ENCODE measurements around the gene EVC2. TPM values are rescaled to one million over a fixed set of nuclear protein-coding genes. Genes with fewer than 3 reads are reported as not detected.

The EVC2 gene
- total RNA-seq, 1 experiment from 2014 or later = not detected

DNA sequence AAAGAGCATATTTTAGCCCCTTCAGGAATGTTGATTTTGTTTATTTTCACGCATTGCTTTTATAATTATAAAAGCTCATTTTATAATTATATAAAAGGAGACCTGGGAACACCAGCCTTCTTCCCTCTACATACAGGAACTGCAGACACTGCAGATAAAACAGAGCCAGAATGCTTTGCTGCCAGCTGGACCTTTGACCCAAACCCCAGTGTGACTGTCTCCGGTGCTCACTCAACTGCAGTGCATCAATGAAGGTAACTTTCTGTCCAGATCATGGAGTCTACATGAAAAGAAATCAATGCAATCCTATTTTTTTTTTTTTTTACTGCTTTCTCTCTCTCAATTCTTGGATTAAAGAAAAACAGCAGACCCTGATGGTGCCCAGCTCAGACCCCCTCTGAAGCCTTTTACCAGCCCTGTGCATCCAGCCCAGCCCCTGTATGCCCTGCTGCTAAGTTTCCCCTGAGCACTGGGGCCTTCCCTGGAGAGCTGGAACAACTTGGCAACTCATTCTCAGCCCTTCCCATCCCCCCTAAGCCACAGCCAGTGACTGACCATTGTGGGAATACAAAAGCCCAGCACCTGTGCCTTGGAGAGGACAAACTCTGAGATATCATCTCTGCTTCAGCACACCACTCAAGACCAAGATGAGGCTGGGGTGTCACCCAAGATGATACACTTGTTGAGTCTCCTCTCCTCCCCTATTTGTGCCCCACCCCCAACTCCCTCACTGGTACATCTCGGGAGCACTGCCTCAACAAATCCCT lies 182.1 kb downstream of the EVC2 start:
- POLR2A ChIA-PET = no interaction called here
- intact Hi-C loops (cut with micrococcal nuclease; ENCODE audit: unreplicated experiment) (no loop called here), in situ Hi-C loops (cut with HindIII; ENCODE audit: low pct_unique_long_range_greater_than_20kb, low sequenced_read_pairs) (no loop called here)
- no peaks in the 10 kb centered on the region for H3K36me3 ChIP-seq (ENCODE audit: control insufficient read depth, insufficient read depth, low read length)
- H3K9me3 ChIP-seq (ENCODE audit: control insufficient read depth, insufficient read depth, low read depth, low read length) = no peaks in the 10 kb centered on the region
- ATAC-seq (no peak), DNase-seq (ENCODE audit: low read depth, low spot score) (no peak)
- H3K27me3 ChIP-seq (ENCODE audit: control insufficient read depth, insufficient read depth, low read length) = no peaks in the 10 kb centered on the region
- no peaks in the 10 kb centered on the region for H3K4me1 ChIP-seq (ENCODE audit: control insufficient read depth, insufficient read depth, low read length)
- H3K4me3 ChIP-seq (ENCODE audit: low read depth in 2 of 2, low read length in 2 of 2) = no peak overlapping the region
- CTCF ChIA-PET = no interaction called here
- BruUV-seq (replicated peaks) = no TSS peak
- H3K27ac ChIP-seq (ENCODE audit: low read length) = no peak overlapping the region
- TF ChIP-seq POLR2AphosphoS5 (IDR thresholded peaks at IDR 0.05; ENCODE audit: low read depth, low read length) = no peak
- TF ChIP-seq, protein P1, sequence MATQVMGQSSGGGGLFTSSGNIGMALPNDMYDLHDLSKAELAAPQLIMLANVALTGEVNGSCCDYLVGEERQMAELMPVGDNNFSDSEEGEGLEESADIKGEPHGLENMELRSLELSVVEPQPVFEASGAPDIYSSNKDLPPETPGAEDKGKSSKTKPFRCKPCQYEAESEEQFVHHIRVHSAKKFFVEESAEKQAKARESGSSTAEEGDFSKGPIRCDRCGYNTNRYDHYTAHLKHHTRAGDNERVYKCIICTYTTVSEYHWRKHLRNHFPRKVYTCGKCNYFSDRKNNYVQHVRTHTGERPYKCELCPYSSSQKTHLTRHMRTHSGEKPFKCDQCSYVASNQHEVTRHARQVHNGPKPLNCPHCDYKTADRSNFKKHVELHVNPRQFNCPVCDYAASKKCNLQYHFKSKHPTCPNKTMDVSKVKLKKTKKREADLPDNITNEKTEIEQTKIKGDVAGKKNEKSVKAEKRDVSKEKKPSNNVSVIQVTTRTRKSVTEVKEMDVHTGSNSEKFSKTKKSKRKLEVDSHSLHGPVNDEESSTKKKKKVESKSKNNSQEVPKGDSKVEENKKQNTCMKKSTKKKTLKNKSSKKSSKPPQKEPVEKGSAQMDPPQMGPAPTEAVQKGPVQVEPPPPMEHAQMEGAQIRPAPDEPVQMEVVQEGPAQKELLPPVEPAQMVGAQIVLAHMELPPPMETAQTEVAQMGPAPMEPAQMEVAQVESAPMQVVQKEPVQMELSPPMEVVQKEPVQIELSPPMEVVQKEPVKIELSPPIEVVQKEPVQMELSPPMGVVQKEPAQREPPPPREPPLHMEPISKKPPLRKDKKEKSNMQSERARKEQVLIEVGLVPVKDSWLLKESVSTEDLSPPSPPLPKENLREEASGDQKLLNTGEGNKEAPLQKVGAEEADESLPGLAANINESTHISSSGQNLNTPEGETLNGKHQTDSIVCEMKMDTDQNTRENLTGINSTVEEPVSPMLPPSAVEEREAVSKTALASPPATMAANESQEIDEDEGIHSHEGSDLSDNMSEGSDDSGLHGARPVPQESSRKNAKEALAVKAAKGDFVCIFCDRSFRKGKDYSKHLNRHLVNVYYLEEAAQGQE (IDR thresholded peaks at IDR 0.05; ENCODE audit: insufficient read depth in 1 of 2, low read depth in 2 of 2, low read length in 1 of 2) = no peak
- TF ChIP-seq, protein P2, sequence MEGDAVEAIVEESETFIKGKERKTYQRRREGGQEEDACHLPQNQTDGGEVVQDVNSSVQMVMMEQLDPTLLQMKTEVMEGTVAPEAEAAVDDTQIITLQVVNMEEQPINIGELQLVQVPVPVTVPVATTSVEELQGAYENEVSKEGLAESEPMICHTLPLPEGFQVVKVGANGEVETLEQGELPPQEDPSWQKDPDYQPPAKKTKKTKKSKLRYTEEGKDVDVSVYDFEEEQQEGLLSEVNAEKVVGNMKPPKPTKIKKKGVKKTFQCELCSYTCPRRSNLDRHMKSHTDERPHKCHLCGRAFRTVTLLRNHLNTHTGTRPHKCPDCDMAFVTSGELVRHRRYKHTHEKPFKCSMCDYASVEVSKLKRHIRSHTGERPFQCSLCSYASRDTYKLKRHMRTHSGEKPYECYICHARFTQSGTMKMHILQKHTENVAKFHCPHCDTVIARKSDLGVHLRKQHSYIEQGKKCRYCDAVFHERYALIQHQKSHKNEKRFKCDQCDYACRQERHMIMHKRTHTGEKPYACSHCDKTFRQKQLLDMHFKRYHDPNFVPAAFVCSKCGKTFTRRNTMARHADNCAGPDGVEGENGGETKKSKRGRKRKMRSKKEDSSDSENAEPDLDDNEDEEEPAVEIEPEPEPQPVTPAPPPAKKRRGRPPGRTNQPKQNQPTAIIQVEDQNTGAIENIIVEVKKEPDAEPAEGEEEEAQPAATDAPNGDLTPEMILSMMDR (IDR thresholded peaks at IDR 0.05) = no peak
- TF ChIP-seq SIN3A (IDR thresholded peaks at IDR 0.05; ENCODE audit: borderline replicate concordance, insufficient read depth, low read depth, low read length) = no peak
- no peak for TF ChIP-seq TCF7L2 (IDR thresholded peaks at IDR 0.05; ENCODE audit: low read depth, low read length)

DNA sequence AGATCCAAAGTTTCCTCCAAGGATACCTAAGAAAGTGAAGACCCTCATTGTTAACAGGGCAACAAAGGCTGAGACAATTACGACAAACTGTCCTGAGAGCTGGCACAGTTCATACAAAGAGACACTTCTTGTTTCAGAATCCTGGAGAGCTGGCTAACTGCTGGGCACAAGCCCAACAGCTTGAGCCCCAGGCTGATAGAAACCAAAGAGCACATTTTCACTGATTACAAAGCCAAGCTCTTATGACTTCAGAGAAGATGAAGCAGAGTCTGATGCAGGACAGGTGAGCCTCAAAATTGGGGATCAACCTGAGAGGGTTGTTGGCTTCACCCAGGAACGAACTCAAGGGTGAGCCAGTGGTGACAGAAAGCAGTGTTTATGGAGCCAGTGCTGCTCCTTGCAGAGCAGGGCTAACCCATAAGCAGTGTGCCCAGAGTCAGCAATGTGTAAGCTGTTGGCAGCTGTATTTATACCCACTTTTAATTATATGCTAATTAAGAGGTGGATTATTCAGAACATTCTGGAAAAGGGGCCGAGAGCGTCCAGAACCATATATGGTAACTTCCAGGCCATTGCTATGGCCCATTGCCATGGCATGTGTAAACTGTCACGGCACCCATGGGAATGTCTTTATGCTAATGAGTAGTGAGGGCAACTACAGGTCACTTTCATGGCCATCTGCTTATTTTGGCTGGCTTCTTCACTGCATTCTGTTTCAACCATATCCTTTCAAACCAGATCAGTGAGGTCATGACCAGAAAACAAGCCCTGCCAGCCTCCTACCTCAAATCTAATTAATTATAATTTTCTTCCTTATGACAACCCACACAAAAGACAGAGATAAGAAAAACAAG lies 183.7 kb downstream of the EVC2 start:
- Histone ChIP-seq H3K9me3 (ENCODE audit: control insufficient read depth, insufficient read depth, low read depth, low read length) (no peaks in the 10 kb centered on the region), H3K4me1 (ENCODE audit: control insufficient read depth, insufficient read depth, low read length) (no peaks in the 10 kb centered on the region), H3K4me3 (ENCODE audit: low read depth in 2 of 2, low read length in 2 of 2) (no peak overlapping the region), H3K27me3 (ENCODE audit: control insufficient read depth, insufficient read depth, low read length) (no peaks in the 10 kb centered on the region), H3K27ac (ENCODE audit: low read length) (no peak overlapping the region), H3K36me3 (ENCODE audit: control insufficient read depth, insufficient read depth, low read length) (no peaks in the 10 kb centered on the region)
- ATAC-seq (no peak), DNase-seq (ENCODE audit: low read depth, low spot score) (no peak)
- no TSS peak for BruUV-seq (replicated peaks)
- intact Hi-C loops (cut with micrococcal nuclease; ENCODE audit: unreplicated experiment) = no loop called here
- TF ChIP-seq SIN3A (IDR thresholded peaks at IDR 0.05; ENCODE audit: borderline replicate concordance, insufficient read depth, low read depth, low read length) (no peak), TCF7L2 (IDR thresholded peaks at IDR 0.05; ENCODE audit: low read depth, low read length) (no peak), POLR2AphosphoS5 (IDR thresholded peaks at IDR 0.05; ENCODE audit: low read depth, low read length) (no peak)
- TF ChIP-seq, protein P2 (IDR thresholded peaks at IDR 0.05) = no peak
- TF ChIP-seq, protein P1 (IDR thresholded peaks at IDR 0.05; ENCODE audit: insufficient read depth in 1 of 2, low read depth in 2 of 2, low read length in 1 of 2) = no peak
- CTCF ChIA-PET = no interaction called here
- in situ Hi-C loops (cut with HindIII; ENCODE audit: low pct_unique_long_range_greater_than_20kb, low sequenced_read_pairs) = no loop called here
- POLR2A ChIA-PET = no interaction called here
